Mesothelial cell of epicardium (in vitro differentiated cells): ENCODE measurements around the gene ARMC12. TPM values are rescaled to one million over a fixed set of nuclear protein-coding genes. Genes with fewer than 3 reads are reported as not detected.

Experiments used
- DNase-seq, 2 experiments: peaks; one replicate each; pipeline ENCODE4 v3.0.0; 2021; ENCODE audit warnings: low spot score in 2 of 2; ENCODE audit not compliant: unreplicated experiment in 2 of 2
- H3K27ac Mint-ChIP-seq: 2 replicates; pipeline ENCODE4 v1.8.0; 2021; ENCODE audit warnings: mixed read lengths
- H3K27me3 Mint-ChIP-seq: 2 replicates; pipeline ENCODE4 v1.8.0; 2021; ENCODE audit warnings: low read depth, mixed read lengths
- H3K36me3 Mint-ChIP-seq: 2 replicates; pipeline ENCODE4 v1.8.0; 2021; ENCODE audit warnings: mixed read lengths
- H3K4me1 Mint-ChIP-seq: 2 replicates; pipeline ENCODE4 v1.8.0; 2021; ENCODE audit warnings: mixed read lengths
- H3K4me3 Mint-ChIP-seq: 2 replicates; pipeline ENCODE4 v1.8.0; 2021; ENCODE audit warnings: mild to moderate bottlenecking, moderate library complexity, mixed read lengths
- H3K9me3 Mint-ChIP-seq: 2 replicates; pipeline ENCODE4 v1.8.0; 2021; ENCODE audit warnings: mixed read lengths
- total RNA-seq: library from RNA; stranded (reverse); gene quantifications from 3 replicates; pipeline ENCODE4 v1.2.1, GENCODE V29; 2021
- TF ChIP-seq, protein P1 (sequence below): fragments of 200-600 bp; sonication (generic); IDR thresholded peaks from one replicate; pipeline ENCODE4 v1.5.0; 2021; ENCODE audit warnings: antibody characterized with exemption; ENCODE audit not compliant: unreplicated experiment

ARMC12 gene
- total RNA-seq, 1 donor from 2014 or later, result 4.2 TPM

DNA sequence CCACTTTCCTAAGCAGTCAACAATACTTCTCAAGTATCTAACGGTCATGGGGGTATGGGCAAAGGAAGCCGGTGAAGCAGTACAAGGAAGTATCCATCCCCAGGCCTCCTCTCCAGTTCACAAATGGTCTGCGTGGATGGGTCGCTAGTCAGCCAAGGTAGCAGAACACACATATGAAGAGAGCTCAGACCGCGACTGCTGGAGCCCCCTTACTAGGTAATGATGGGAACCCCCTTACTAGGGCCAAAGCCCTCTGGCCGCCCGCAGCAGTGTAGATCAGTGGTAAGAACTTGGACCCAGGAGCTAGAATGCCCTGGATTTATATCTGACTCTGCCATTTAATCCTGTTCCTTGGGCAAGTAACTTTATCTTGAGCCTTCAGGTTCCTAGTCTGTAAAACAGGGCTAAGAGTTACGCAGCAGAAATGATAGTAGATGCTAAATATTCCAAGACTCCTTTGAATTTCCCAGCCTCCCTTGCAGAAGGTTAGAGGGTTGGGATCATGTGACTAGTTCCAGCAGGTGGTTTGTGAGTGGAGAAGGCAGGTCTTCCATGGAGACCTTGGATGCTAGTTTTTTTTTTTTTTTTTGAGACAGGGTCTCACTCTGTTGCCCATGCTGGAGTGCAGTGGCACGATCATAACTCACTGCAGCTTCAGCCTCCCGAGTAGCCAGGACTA is 37.4 kb downstream of the ARMC12 start:
- TF ChIP-seq, protein P1, sequence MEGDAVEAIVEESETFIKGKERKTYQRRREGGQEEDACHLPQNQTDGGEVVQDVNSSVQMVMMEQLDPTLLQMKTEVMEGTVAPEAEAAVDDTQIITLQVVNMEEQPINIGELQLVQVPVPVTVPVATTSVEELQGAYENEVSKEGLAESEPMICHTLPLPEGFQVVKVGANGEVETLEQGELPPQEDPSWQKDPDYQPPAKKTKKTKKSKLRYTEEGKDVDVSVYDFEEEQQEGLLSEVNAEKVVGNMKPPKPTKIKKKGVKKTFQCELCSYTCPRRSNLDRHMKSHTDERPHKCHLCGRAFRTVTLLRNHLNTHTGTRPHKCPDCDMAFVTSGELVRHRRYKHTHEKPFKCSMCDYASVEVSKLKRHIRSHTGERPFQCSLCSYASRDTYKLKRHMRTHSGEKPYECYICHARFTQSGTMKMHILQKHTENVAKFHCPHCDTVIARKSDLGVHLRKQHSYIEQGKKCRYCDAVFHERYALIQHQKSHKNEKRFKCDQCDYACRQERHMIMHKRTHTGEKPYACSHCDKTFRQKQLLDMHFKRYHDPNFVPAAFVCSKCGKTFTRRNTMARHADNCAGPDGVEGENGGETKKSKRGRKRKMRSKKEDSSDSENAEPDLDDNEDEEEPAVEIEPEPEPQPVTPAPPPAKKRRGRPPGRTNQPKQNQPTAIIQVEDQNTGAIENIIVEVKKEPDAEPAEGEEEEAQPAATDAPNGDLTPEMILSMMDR, result no peak
- no peak overlapping the region for H3K27ac Mint-ChIP-seq
- DNase-seq, result no peak
- no peaks in the 10 kb centered on the region for H3K36me3 Mint-ChIP-seq
- H3K9me3 Mint-ChIP-seq, result no peaks in the 10 kb centered on the region
- no peak overlapping the region for H3K4me3 Mint-ChIP-seq
- H3K27me3 Mint-ChIP-seq, result peaks cover 8% of the 10 kb centered on the region
- peaks cover 10% of the 10 kb centered on the region for H3K4me1 Mint-ChIP-seq

DNA sequence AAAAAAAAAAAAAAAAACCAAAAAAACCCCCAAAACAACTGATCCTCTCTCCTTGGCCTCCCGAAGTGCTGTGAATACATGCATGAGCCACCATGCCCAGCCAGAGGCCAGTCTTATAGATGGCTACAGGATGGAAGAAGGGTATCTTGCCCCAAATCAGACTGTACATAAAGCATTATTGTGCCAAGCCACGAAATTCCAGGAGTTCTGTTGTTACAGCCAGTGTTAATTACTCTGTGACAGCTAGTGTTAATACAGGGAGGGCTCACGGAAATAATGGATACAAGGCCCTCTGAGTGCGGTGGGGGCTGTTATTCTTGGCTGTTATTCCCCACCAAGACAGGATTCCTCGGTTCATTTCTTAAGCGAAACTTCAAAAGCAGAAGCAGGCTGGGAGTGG is 38.2 kb downstream of the ARMC12 start:
- peaks cover 10% of the 10 kb centered on the region for H3K4me1 Mint-ChIP-seq
- H3K27ac Mint-ChIP-seq, result no peak overlapping the region
- H3K27me3 Mint-ChIP-seq, result peaks cover 8% of the 10 kb centered on the region
- DNase-seq, result no peak
- H3K9me3 Mint-ChIP-seq, result no peaks in the 10 kb centered on the region
- no peak overlapping the region for H3K4me3 Mint-ChIP-seq
- TF ChIP-seq, protein P1, result no peak
- no peaks in the 10 kb centered on the region for H3K36me3 Mint-ChIP-seq

DNA sequence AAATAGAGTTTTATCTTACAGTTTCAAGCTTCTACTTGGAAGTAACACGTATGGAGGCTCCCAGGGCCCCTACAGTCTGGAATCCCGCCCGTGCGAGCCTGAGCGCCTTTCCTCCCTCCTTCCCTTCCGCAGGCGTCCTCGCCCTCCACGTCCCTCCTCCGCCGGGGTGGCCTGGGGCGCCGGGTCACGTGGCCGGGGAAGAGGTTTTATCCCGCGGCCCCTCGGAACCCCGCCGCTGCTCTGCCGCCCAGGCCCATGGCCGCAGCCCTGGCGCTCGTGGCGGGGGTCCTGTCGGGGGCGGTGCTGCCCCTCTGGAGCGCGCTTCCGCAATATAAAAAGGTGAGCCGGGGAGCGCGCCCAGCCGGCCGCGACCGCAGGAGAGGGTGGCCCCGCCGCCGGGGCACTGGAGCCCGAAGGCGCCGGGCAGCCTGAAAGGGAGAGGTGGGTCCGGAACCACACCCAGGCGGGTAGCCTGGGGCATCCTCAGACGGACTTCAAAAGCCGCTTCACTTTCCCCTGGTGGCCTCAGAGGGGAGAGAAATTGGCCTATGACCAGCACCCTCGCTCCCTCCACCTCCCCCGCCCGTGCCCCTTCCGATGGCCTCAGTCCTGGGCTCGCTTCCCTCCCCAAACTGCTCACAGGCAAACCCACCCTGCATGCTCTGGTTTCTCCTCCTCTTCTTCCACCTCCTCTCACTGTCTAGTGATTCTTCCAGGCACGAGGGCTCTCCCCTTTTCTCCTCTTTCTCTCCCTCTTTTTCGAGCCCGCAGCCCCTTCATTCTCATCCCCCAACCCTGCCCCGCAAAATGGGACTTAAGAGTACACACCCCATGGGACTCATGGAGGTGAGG is 39.8 kb downstream of the ARMC12 start, which contains the start of gene CLPSL2:
CLPSL2 (plus strand) TSS at position 235 of the 852 bp plus-strand sequence; CDS start at position 256, 21 bp downstream.
- Mint-ChIP-seq H3K27me3 (peaks cover 8% of the 10 kb centered on the region), H3K4me3 (peak within 1 kb of the TSS; percentile 69), H3K9me3 (no peaks in the 10 kb centered on the region), H3K36me3 (no peaks in the 10 kb centered on the region), H3K27ac (peak within 1 kb of the TSS; percentile 6), H3K4me1 (peaks cover 10% of the 10 kb centered on the region)
- peak in 1 of 2 experiments; percentile 53 for DNase-seq
- TF ChIP-seq, protein P1, result no peak

DNA sequence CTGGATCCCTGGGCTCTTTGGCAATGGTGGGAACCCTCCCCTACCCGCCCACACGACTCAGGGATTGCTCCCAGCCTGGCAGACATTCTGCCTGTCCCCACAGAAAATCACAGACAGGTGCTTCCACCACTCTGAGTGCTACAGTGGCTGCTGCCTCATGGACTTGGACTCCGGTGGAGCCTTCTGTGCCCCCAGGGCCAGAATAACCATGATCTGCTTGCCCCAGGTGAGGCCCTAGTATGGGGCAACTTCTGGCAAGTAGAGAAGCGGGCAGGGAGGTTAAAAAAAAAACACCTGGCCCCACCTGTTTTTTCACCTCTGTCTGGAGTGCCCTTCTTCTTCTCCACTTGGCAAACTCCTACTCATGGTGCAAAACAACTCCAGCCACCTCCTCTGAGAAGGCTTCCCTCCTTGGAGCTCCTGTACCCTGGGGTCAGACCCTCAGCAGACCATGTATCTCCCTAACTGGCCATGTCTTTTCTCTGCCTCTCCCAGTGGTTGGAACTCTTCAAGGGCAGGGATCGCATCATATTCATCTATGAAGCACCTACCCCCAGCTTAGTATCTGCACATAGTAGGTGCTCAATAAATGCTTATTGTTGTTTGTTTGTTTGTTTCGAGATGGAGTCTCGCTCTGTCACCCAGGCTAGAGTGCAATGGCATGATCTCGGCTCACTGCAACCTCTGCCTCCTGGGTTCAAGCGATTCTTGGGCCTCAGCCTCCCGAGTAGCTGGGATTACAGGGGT is 40.7 kb downstream of the ARMC12 start:
- Mint-ChIP-seq H3K4me1 (peaks cover 13% of the 10 kb centered on the region), H3K4me3 (peak overlapping the region; percentile 69), H3K27me3 (peaks cover 9% of the 10 kb centered on the region), H3K36me3 (no peaks in the 10 kb centered on the region), H3K9me3 (no peaks in the 10 kb centered on the region), H3K27ac (no peak overlapping the region)
- TF ChIP-seq, protein P1, result no peak
- no peak for DNase-seq

DNA sequence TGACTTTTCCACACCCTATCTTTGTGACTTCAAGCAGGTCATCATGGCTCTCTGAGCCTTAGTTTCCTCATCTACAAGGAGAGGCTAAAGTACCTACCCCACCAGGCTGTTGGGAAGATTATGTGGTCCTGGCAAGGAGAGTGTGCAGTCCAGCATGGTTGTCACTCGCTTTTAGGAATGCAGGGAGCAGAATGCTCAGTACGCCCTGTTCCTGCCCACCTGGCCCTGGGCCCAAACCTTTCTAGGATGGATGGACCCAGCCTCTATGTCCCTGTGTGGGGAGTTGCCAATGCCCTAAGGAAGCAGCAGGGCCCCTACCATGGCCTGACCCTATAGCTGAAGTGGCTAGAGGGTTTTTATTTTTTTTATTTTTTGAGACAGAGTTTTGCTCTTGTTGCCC is 41.6 kb downstream of the ARMC12 start:
- Mint-ChIP-seq H3K4me3 (no peak overlapping the region), H3K27ac (no peak overlapping the region), H3K27me3 (peaks cover 9% of the 10 kb centered on the region), H3K4me1 (peaks cover 13% of the 10 kb centered on the region), H3K36me3 (no peaks in the 10 kb centered on the region), H3K9me3 (no peaks in the 10 kb centered on the region)
- TF ChIP-seq, protein P1, result no peak
- no peak for DNase-seq
